H1 (cell line): ENCODE results near the gene MRC2. TPM values are rescaled to one million over a fixed set of nuclear protein-coding genes. Genes with fewer than 3 reads are reported as not detected.

ENCODE experiments used
- CTCF ChIA-PET: fragments of 300-600 bp; sonication (Branson Sonifier 250); formaldehyde crosslinking; loops from one replicate; lab custom pipeline; 2021; ENCODE audit not compliant: partially characterized antibody; lab: Charles Lee
- POLR2A ChIA-PET: fragments of 300-600 bp; sonication (Branson Sonifier 250); formaldehyde crosslinking; loops from one replicate; lab custom pipeline; 2021; ENCODE audit warnings: inconsistent platforms; ENCODE audit not compliant: partially characterized antibody; lab: Charles Lee
- DNase-seq, 2 experiments: peaks; one replicate each; pipeline versions ENCODE4 v3.0.0 to v3.0.0-alpha.2; 2010 to 2022; ENCODE audit warnings: low spot score in 2 of 2, low read depth in 1 of 2, mixed read lengths in 1 of 2
- FAIRE-seq: peaks from 2 replicates; lab custom pipeline; 2011; peaks lifted over from hg19 to GRCh38; lab: Jason Lieb, UNC
- H2AFZ ChIP-seq: 2 replicates; pipeline ENCODE4 v1.8.1; 2012; ENCODE audit warnings: low read length, inconsistent platforms
- H2AK5ac ChIP-seq: 2 replicates; pipeline ENCODE4 v1.6.1; 2013; ENCODE audit warnings: low read depth, low read length
- H2BK120ac ChIP-seq: replicated peaks from 2 replicates; pipeline ENCODE3; 2013; ENCODE audit warnings: low read depth, low read length, inconsistent platforms
- H2BK12ac ChIP-seq: 2 replicates; pipeline ENCODE4 v1.6.1; 2013; ENCODE audit warnings: low read depth, low read length
- H2BK15ac ChIP-seq: 2 replicates; pipeline ENCODE4 v1.6.1; 2013; ENCODE audit warnings: low read length
- H2BK20ac ChIP-seq: 2 replicates; pipeline ENCODE4 v1.6.1; 2013; ENCODE audit warnings: low read length
- H2BK5ac ChIP-seq: 2 replicates; pipeline ENCODE4 v1.6.1; 2013; ENCODE audit warnings: low read depth, low read length
- H3K14ac ChIP-seq: 2 replicates; pipeline ENCODE4 v1.6.1; 2013; ENCODE audit warnings: inconsistent platforms; ENCODE audit not compliant: insufficient read length
- H3K18ac ChIP-seq: 2 replicates; pipeline ENCODE4 v1.6.1; 2013; ENCODE audit warnings: low read length; ENCODE audit errors: extremely low read depth
- H3K23ac ChIP-seq: 2 replicates; pipeline ENCODE4 v1.6.1; 2013; ENCODE audit warnings: inconsistent platforms; ENCODE audit not compliant: insufficient read length
- H3K23me2 ChIP-seq: 2 replicates; pipeline ENCODE4 v1.6.1; 2013; ENCODE audit warnings: low read depth, low read length
- H3K27ac ChIP-seq: 2 replicates; pipeline ENCODE4 v1.6.1; 2011; ENCODE audit warnings: low read depth, low read length, inconsistent platforms
- H3K27me3 ChIP-seq, 4 experiments: replicated peaks in 1 of 4; 1 replicate in 1 of 4; 2 replicates in 3 of 4; pipeline versions ENCODE4 v1.6.1 to v1.8.1; 2011 to 2013; ENCODE audit warnings: low read length in 3 of 4, mild to moderate bottlenecking in 3 of 4, inconsistent platforms in 2 of 4, mixed read lengths in 2 of 4, moderate library complexity in 1 of 4; ENCODE audit not compliant: control insufficient read depth in 3 of 4, insufficient read depth in 3 of 4; ENCODE audit errors: extremely low read depth in 1 of 4
- H3K36me3 ChIP-seq, 4 experiments: 2 replicates each; pipeline versions ENCODE4 v1.6.1 to v1.8.1; 2011 to 2013; ENCODE audit warnings: mild to moderate bottlenecking in 4 of 4, low read length in 3 of 4, moderate library complexity in 2 of 4, control low read depth in 1 of 4, inconsistent platforms in 1 of 4; ENCODE audit not compliant: insufficient read depth in 4 of 4, control insufficient read depth in 2 of 4
- H3K4ac ChIP-seq: replicated peaks from 2 replicates; pipeline ENCODE3; 2013; ENCODE audit warnings: low read length, low read depth, mixed read lengths, inconsistent platforms; ENCODE audit not compliant: insufficient read length
- H3K4me1 ChIP-seq, 4 experiments: replicated peaks in 1 of 4; 1 replicate in 1 of 4; 2 replicates in 3 of 4; pipeline versions ENCODE4 v1.6.1 to v1.8.1; 2011 to 2013; ENCODE audit warnings: low read length in 3 of 4, inconsistent platforms in 2 of 4, mixed read lengths in 1 of 4; ENCODE audit not compliant: insufficient read depth in 4 of 4, control insufficient read depth in 3 of 4
- H3K4me2 ChIP-seq, 2 experiments: 2 replicates each; pipeline versions ENCODE4 v1.6.1 to v1.8.1; 2011 to 2013; ENCODE audit warnings: low read depth in 2 of 2, low read length in 2 of 2, control low read depth in 1 of 2, inconsistent platforms in 1 of 2, mild to moderate bottlenecking in 1 of 2; ENCODE audit not compliant: insufficient read depth in 1 of 2
- H3K4me3 ChIP-seq, 4 experiments: fragments of 200-600, 300-600 bp in 1 of 4; sonication (generic), shearing (Covaris generic), sonication (Bioruptor Twin) in 1 of 4; 2 replicates each; pipeline versions ENCODE4 v1.5.1 to v1.8.1; 2011 to 2016; ENCODE audit warnings: low read length in 4 of 4, low read depth in 3 of 4, control low read depth in 2 of 4, inconsistent platforms in 2 of 4, mild to moderate bottlenecking in 2 of 4, mixed read lengths in 1 of 4, moderate library complexity in 1 of 4; ENCODE audit not compliant: insufficient read depth in 2 of 4; ENCODE audit errors: extremely low read depth in 1 of 4
- H3K56ac ChIP-seq: replicated peaks from 2 replicates; pipeline ENCODE3; 2013; ENCODE audit warnings: low read depth, mild to moderate bottlenecking, mixed read lengths, low read length, inconsistent platforms; ENCODE audit not compliant: insufficient read length
- H3K79me1 ChIP-seq: 2 replicates; pipeline ENCODE4 v1.6.1; 2013; ENCODE audit warnings: low read depth, low read length, control low read depth
- H3K79me2 ChIP-seq, 2 experiments: 2 replicates each; pipeline versions ENCODE4 v1.6.1 to v1.8.1; 2012 to 2013; ENCODE audit warnings: low read length in 2 of 2, mild to moderate bottlenecking in 2 of 2, inconsistent platforms in 1 of 2; ENCODE audit not compliant: insufficient read depth in 2 of 2, control insufficient read depth in 1 of 2
- H3K9ac ChIP-seq, 4 experiments: replicated peaks in 1 of 4; 1 replicate in 1 of 4; 2 replicates in 3 of 4; pipeline versions ENCODE4 v1.6.1 to v1.8.1; 2011 to 2013; ENCODE audit warnings: low read depth in 3 of 4, low read length in 3 of 4, control low read depth in 2 of 4, mild to moderate bottlenecking in 2 of 4, moderate library complexity in 2 of 4, inconsistent platforms in 1 of 4; ENCODE audit errors: extremely low read depth in 1 of 4
- H3K9me3 ChIP-seq, 2 experiments: 2 replicates each; pipeline versions ENCODE4 v1.6.1 to v1.8.1; 2012 to 2013; ENCODE audit warnings: mild to moderate bottlenecking in 2 of 2, moderate library complexity in 2 of 2, control low read depth in 1 of 2, inconsistent platforms in 1 of 2, low read depth in 1 of 2, low read length in 1 of 2, mixed read lengths in 1 of 2; ENCODE audit not compliant: insufficient read depth in 2 of 2
- H4K20me1 ChIP-seq, 2 experiments: replicated peaks in 1 of 2; 2 replicates each; pipeline versions ENCODE3 to v1.8.1; 2011 to 2013; ENCODE audit warnings: inconsistent platforms in 2 of 2, low read length in 2 of 2, mild to moderate bottlenecking in 1 of 2; ENCODE audit not compliant: insufficient read depth in 2 of 2, control insufficient read depth in 1 of 2
- H4K5ac ChIP-seq: 2 replicates; pipeline ENCODE4 v1.6.1; 2013; ENCODE audit warnings: low read length, low read depth, mixed read lengths, inconsistent platforms; ENCODE audit not compliant: insufficient read length
- H4K8ac ChIP-seq: 2 replicates; pipeline ENCODE4 v1.8.0; 2013; ENCODE audit warnings: mild to moderate bottlenecking, moderate library complexity, low read length, inconsistent platforms; ENCODE audit not compliant: insufficient read depth; ENCODE audit errors: extremely low read depth
- H4K91ac ChIP-seq: replicated peaks from 2 replicates; pipeline ENCODE3; 2013; ENCODE audit warnings: low read length, mixed read lengths, inconsistent platforms; ENCODE audit not compliant: insufficient read length
- CTBP2 ChIP-seq: IDR thresholded peaks from 2 replicates; pipeline ENCODE4 v1.7.0; 2011; ENCODE audit warnings: borderline replicate concordance, mild to moderate bottlenecking, moderate library complexity, mixed read lengths, low read length; ENCODE audit not compliant: insufficient read depth, insufficient read length
- JUND ChIP-seq: IDR thresholded peaks from 2 replicates; pipeline ENCODE4 v1.6.1; 2011; ENCODE audit warnings: mild to moderate bottlenecking, improper control_type of control experiment, low read length
- KDM1A ChIP-seq: fragments of 200-600, 300-600 bp; sonication (generic); IDR thresholded peaks from 2 replicates; pipeline ENCODE4 v1.7.1; 2016; ENCODE audit warnings: mild to moderate bottlenecking, low read length, borderline replicate concordance
- RXRA ChIP-seq: IDR thresholded peaks from 2 replicates; pipeline ENCODE4 v1.6.1; 2011; ENCODE audit warnings: low read depth, mild to moderate bottlenecking, low read length, moderate library complexity; ENCODE audit not compliant: insufficient read depth
- WGBS, 2 experiments: shearing (Covaris generic) in 1 of 2; methylation state at CpG; one replicate each; pipeline versions ENCODE4 v1.1.6 to v1.1.7; 2013 to 2015; ENCODE audit warnings: low lambda C conversion rate in 2 of 2, mixed read lengths in 2 of 2, inconsistent platforms in 1 of 2, low coverage in 1 of 2, missing lambda C conversion rate in 1 of 2; ENCODE audit not compliant: insufficient replicate concordance in 2 of 2, insufficient coverage in 1 of 2, insufficient read length in 1 of 2; ENCODE audit errors: extremely low coverage in 1 of 2, missing lambda C conversion rate in 1 of 2; 5-methylcytosine and 5-hydroxymethylcytosine counted together
- polyA plus RNA-seq, 7 experiments: library from polyadenylated mRNA; depleted of rRNA in 3 of 7; stranded (reverse) in 5 of 7; unstranded in 2 of 7; fragments of >200 nt in 5 of 7; fragments of 200-250 nt in 2 of 7; gene quantifications; 1 replicate in 5 of 7; 2 replicates in 1 of 7; 4 replicates in 1 of 7; pipeline versions ENCODE4 v1.2.1 to v1.2.3, GENCODE V29; 2011 to 2013; ENCODE audit warnings: missing spikeins in 2 of 7, mixed read lengths in 2 of 7
- total RNA-seq: library from RNA; stranded (reverse); fragmentation: NEBNext Ultra II Directional; extraction: Animal tissue kit (Norgen Biotek cat#: 25700); gene quantifications from 2 replicates; pipeline ENCODE4 v1.2.1, GENCODE V29; 2021

Gene MRC2
- total and polyA plus RNA-seq, 2 of the 8 experiments (the other 6 are each of a cell fraction or from before 2014, with no cell fraction given): 7.0 to 24.2 TPM

- H2BK12ac ChIP-seq: no peak overlapping the region
- CTCF ChIA-PET: interaction anchor here (1.1 kb wide), 1 partner anchor 17 kb away, joined by 3 read pairs; no protein-coding TSS in a partner anchor
- H4K8ac ChIP-seq: no peak overlapping the region
- no peak overlapping the region for H3K56ac ChIP-seq
- TF ChIP-seq RXRA (no peak), CTBP2 (no peak), JUND (no peak), KDM1A (peak; percentile 60; the same call in 1 of the 2 replicates)
- TF ChIP-seq, all 59 proteins: peak for 1
- no peak overlapping the region for H4K91ac ChIP-seq
- no peaks in the 10 kb centered on the region for H3K79me1 ChIP-seq
- H4K5ac ChIP-seq: no peak overlapping the region
- peaks cover 0 to 1% of the 10 kb centered on the region in 2 experiments for H4K20me1 ChIP-seq
- no peak overlapping the region for H3K18ac ChIP-seq
- H2BK120ac ChIP-seq: no peak overlapping the region
- H3K27ac ChIP-seq: no peak overlapping the region
- H3K4me1 ChIP-seq: no peaks in the 10 kb centered on the region
- H3K4me2 ChIP-seq: no peak overlapping the region
- H3K14ac ChIP-seq: no peak overlapping the region
- no peaks in the 10 kb centered on the region for H3K9me3 ChIP-seq
- H3K36me3 ChIP-seq: peaks cover 0 to 42% (median 4%) of the 10 kb centered on the region in 4 experiments; a peak in 5 of 8 replicates
- no peak overlapping the region for H2BK5ac ChIP-seq
- no peak overlapping the region for H2AFZ ChIP-seq
- no peaks in the 10 kb centered on the region for H3K79me2 ChIP-seq
- H3K23me2 ChIP-seq: no peaks in the 10 kb centered on the region; the same call in 1 of the 2 replicates
- no peak overlapping the region for H3K4ac ChIP-seq
- H3K4me3 ChIP-seq: no peak overlapping the region
- no peak overlapping the region for H3K9ac ChIP-seq
- no peak for FAIRE-seq
- 86% methylated on average over 2 of the region's 2 CpGs; no CpG with 5 or more reads in 1 of the 2 experiments for WGBS, 2 experiments
- H3K27me3 ChIP-seq: no peaks in the 10 kb centered on the region
- no peak overlapping the region for H3K23ac ChIP-seq
- no peak overlapping the region for H2BK15ac ChIP-seq
- H2BK20ac ChIP-seq: no peak overlapping the region
- H2AK5ac ChIP-seq: no peak overlapping the region
- no peak for DNase-seq
- POLR2A ChIA-PET: interaction anchor here (0.8 to 1.5 kb wide), 2 partner anchors 9 to 37 kb away, joined by 3 read pairs; no protein-coding TSS in a partner anchor
These were observed 46.5 kb upstream of the MRC2 start for GRCh38 chr17:62580947-62581346.
